Prostate gland (tissue), 2 donors: ENCODE results near the gene NID2. TPM values are rescaled to one million over a fixed set of nuclear protein-coding genes. Genes with fewer than 3 reads are reported as not detected.

Experiments
- DNase-seq: peaks from one replicate; pipeline ENCODE4 v3.0.0-alpha.2; 2019; ENCODE audit warnings: low spot score
- H3K27ac ChIP-seq, 2 donors: fragments of 200-600 bp; sonication (generic); 2 replicates each; pipeline ENCODE4 v1.5.1; 2017 to 2019
- H3K27me3 ChIP-seq: fragments of 200-600 bp; sonication (generic); replicated peaks from 2 replicates; pipeline ENCODE4 v1.5.1; 2019; ENCODE audit not compliant: insufficient read depth
- H3K36me3 ChIP-seq, 2 donors: fragments of 200-600 bp; sonication (generic); 1 replicate in 1 of 2; 2 replicates in 1 of 2; pipeline versions ENCODE4 v1.5.1 to v1.8.1; 2017 to 2019
- H3K4me1 ChIP-seq: fragments of 200-600 bp; sonication (generic); replicated peaks from 2 replicates; pipeline ENCODE4 v1.5.1; 2019
- H3K4me3 ChIP-seq, 2 donors: fragments of 200-600 bp; sonication (generic); 2 replicates each; pipeline ENCODE4 v1.5.1; 2017 to 2019
- H3K9me3 ChIP-seq: fragments of 200-600 bp; sonication (generic); 2 replicates; pipeline ENCODE4 v1.5.1; 2017
- POLR2A ChIP-seq: fragments of 450-650 bp; IDR thresholded peaks from one replicate; pipeline ENCODE4 v1.6.1; 2016; ENCODE audit warnings: antibody characterized with exemption, mild to moderate bottlenecking
- POLR2AphosphoS5 ChIP-seq: sonication (generic); formaldehyde crosslinking; IDR thresholded peaks from one replicate; pipeline ENCODE4 v1.6.1; 2017; ENCODE audit warnings: antibody characterized with exemption
- WGBS: methylation state at CpG from one replicate; pipeline ENCODE4 v1.1.5; 2018; 5-methylcytosine and 5-hydroxymethylcytosine counted together
- intact Hi-C: fragments of 100-400 bp; cut with DNase I; formaldehyde crosslinking; loops from one replicate; pipeline ENCODE4 v1.14.2; 2022
- total RNA-seq, 2 donors: library from RNA; depleted of rRNA; stranded (reverse); fragments of >200 nt; gene quantifications; one replicate each; pipeline ENCODE4 v1.1.0, GENCODE V29; 2016
- TF ChIP-seq, protein P1 (sequence below), 4 experiments: fragments of 200-600 bp in 2 of 4; fragments of 450-650 bp in 2 of 4; sonication (generic) in 2 of 4; IDR thresholded peaks; 1 replicate in 3 of 4; 2 replicates in 1 of 4; pipeline ENCODE4 v1.5.1; 2016 to 2019; ENCODE audit warnings: antibody characterized with exemption in 4 of 4, mild to moderate bottlenecking in 2 of 4, moderate library complexity in 2 of 4

NID2 gene
- total RNA-seq, 2 donors from 2014 or later: 6.9 to 17.2 TPM

DNA sequence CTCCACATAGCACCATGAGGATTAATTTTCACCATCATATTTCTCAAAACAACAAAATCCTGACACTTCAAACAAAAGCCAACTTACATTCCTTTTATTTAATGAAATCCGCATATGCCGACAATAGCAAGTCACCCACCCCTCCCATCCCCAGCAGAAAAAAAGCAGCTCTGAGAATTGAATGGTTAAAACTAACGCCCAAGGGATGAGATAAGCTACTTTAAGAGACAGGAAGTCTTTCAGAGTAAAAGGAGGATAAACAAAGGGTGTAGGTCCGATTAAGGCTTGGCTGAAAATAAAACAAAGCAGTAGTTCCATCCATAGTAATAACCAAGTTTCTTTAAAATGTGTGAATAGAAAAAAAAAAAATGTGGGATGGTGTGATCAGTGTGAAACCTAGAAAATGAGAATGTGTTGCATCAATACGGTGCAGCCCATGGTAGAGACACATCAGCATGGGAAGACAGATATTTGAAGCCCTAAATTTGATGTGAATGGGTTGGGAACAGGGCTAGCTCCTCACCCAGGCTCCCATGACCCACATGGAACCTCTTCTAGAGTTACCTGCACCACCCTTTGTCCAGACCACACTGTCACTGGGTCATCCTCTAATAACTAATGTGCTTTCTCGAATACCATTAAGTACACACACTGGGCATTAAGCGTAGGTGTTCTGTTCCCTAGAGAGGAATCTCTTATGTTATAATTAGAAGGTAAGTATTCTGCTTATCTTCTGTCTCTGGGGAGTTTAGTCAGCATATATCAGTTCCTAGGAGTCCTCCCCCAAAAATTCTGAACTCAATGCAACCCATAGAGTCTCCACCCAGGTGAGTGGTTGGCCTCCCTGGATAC lies 47.8 kb downstream of the NID2 start:
- TF ChIP-seq POLR2AphosphoS5: no peak
- no peak for TF ChIP-seq POLR2A
- TF ChIP-seq, protein P1, sequence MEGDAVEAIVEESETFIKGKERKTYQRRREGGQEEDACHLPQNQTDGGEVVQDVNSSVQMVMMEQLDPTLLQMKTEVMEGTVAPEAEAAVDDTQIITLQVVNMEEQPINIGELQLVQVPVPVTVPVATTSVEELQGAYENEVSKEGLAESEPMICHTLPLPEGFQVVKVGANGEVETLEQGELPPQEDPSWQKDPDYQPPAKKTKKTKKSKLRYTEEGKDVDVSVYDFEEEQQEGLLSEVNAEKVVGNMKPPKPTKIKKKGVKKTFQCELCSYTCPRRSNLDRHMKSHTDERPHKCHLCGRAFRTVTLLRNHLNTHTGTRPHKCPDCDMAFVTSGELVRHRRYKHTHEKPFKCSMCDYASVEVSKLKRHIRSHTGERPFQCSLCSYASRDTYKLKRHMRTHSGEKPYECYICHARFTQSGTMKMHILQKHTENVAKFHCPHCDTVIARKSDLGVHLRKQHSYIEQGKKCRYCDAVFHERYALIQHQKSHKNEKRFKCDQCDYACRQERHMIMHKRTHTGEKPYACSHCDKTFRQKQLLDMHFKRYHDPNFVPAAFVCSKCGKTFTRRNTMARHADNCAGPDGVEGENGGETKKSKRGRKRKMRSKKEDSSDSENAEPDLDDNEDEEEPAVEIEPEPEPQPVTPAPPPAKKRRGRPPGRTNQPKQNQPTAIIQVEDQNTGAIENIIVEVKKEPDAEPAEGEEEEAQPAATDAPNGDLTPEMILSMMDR (IDR thresholded peaks at IDR 0.05): no peak
- no peak overlapping the region for H3K27ac ChIP-seq
- H3K4me1 ChIP-seq: no peaks in the 10 kb centered on the region
- no peaks in the 10 kb centered on the region for H3K27me3 ChIP-seq
- H3K36me3 ChIP-seq: no peaks in the 10 kb centered on the region
- intact Hi-C loops: no loop called here
- DNase-seq: no peak
- 62% methylated on average over 7 of the region's 7 CpGs for WGBS
- no peak overlapping the region for H3K4me3 ChIP-seq
- no peaks in the 10 kb centered on the region for H3K9me3 ChIP-seq

DNA sequence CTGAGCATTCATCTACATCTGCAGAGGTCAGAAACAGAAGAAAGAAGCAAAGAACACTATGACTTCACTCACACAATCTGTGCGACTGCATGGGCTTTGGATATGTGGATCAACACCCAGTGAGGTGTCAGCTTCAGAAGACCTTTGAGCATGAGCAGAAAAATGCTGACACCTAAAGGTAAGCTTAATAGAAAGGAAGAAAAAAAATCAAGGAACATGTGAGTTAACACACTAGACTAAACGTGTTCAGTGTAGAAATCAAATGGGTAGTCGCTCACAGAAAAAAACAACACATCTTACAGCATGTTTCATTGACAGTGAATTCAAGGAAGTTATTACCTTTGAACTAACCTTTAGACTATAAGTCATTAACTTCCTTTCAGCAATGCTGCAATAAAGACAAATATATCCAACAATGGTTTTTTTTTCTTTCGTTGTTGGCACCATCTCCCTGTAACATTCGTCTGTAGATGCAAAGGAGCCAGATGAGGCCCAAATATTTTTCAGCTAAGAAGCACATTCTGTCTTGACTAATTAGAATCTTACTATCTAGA lies 48.6 kb downstream of the NID2 start:
- Histone ChIP-seq H3K36me3 (no peaks in the 10 kb centered on the region), H3K4me1 (no peaks in the 10 kb centered on the region), H3K27ac (no peak overlapping the region), H3K9me3 (no peaks in the 10 kb centered on the region), H3K4me3 (no peak overlapping the region), H3K27me3 (no peaks in the 10 kb centered on the region)
- TF ChIP-seq POLR2A (no peak), POLR2AphosphoS5 (no peak)
- TF ChIP-seq, protein P1 (IDR thresholded peaks at IDR 0.05): no peak
- DNase-seq: no peak
- 48% methylated on average over 5 of the region's 5 CpGs for WGBS
- intact Hi-C loops: no loop called here

DNA sequence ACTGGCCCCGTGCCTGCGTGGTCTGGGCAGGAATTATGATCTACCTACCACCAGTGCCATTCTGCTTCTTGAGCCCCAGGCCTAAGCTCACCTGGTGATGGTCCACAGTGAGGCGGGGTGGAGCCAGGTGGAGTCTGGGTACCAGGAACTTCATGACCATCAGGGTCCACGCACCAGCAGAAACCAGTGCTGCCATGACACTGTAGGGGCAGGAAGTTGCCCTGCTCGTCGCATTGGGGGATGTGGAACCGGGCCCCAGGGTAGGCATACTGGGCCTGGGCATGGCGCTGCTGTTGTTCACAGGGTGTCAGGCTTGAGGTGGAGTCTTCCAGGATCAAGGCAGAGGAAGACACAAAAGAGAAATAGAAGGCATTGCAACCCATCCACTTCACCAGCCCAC lies 49.9 kb downstream of the NID2 start:
- Histone ChIP-seq H3K4me3 (no peak overlapping the region), H3K9me3 (no peaks in the 10 kb centered on the region), H3K4me1 (no peaks in the 10 kb centered on the region), H3K27ac (no peak overlapping the region), H3K36me3 (no peaks in the 10 kb centered on the region), H3K27me3 (no peaks in the 10 kb centered on the region)
- DNase-seq: no peak
- intact Hi-C loops: no loop called here
- TF ChIP-seq POLR2AphosphoS5: no peak
- TF ChIP-seq, protein P1 (IDR thresholded peaks at IDR 0.05): no peak
- no peak for TF ChIP-seq POLR2A
- 95% methylated on average over 8 of the region's 8 CpGs for WGBS

DNA sequence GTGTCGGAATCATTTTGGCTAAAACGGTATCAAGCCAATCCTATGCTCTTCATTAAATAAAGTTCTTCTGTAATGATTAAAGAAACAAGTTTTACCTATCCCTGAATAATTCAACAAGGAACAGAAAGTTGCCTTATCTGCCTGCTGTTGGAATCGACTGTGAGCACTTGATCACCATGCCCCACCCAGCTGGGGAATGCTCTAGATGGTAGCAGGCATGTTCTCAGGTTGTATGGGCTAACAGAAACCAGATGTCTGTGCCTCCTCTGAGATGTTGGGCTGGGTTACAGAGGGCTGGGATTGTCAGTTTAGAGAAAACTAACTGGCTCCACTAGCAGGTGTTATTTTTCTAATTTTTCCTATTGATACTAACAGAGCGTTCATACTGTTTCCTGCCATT lies 50.6 kb downstream of the NID2 start:
- H3K4me3 ChIP-seq: no peak overlapping the region
- no peak overlapping the region for H3K27ac ChIP-seq
- intact Hi-C loops: no loop called here
- 80% methylated on average over 4 of the region's 4 CpGs for WGBS
- TF ChIP-seq POLR2A (no peak), POLR2AphosphoS5 (no peak)
- TF ChIP-seq, protein P1 (IDR thresholded peaks at IDR 0.05): no peak
- no peaks in the 10 kb centered on the region for H3K4me1 ChIP-seq
- no peaks in the 10 kb centered on the region for H3K27me3 ChIP-seq
- DNase-seq: no peak
- no peaks in the 10 kb centered on the region for H3K36me3 ChIP-seq
- H3K9me3 ChIP-seq: no peaks in the 10 kb centered on the region
